ENCODE measurements around the gene CDKN2B-AS1. TPM values are rescaled to one million over a fixed set of nuclear protein-coding genes. Genes with fewer than 3 reads are reported as not detected.

Gene CDKN2B-AS1
- total and polyA plus RNA-seq, 10 donors: 0.90 to 6.6 (median 2.5) TPM

DNA sequence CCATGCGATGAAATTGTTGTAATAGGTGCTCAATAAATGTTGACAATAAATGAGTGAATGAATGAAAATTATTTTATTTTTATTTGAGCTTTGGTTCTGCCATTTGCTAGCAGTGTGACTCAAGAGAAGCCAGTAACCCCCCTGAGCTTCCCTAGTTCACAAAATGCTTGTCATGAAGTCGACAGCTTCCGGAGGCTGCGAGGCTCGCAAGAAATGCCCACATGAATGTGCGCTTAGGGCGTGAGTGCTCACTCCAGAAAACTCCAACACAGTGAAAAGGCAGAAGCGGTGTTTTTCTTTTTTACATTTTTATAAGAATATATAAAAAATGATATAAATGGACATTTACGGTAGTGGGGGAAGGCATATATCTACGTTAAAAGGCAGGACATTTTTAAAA is 26.9 kb upstream of the CDKN2B-AS1 start:
- TF ChIP-seq CTCF (IDR thresholded peaks at IDR 0.05 in 8 of 11, conservative IDR thresholded peaks at IDR 0.05 in 3 of 11) (no peak), POLR2AphosphoS5 (IDR thresholded peaks at IDR 0.05) (no peak), POLR2A (IDR thresholded peaks at IDR 0.05) (no peak)
- Histone ChIP-seq H3K9me3 (peaks cover 0 to 44% (median 0%) of the 10 kb centered on the region in 8 donors), H3K4me3 (no peak overlapping the region), H3K36me3 (peaks cover 0 to 6% (median 0%) of the 10 kb centered on the region in 6 donors), H3K4me1 (peaks cover 13 to 62% (median 28%) of the 10 kb centered on the region in 6 donors), H3K27ac (no peak overlapping the region), H3K27me3 (replicated peaks in 1 of 7) (peaks cover 17 to 100% (median 100%) of the 10 kb centered on the region in 7 donors)
- 18 to 29% (median 20%) methylated on average over 10 of the region's 10 CpGs for WGBS, 5 donors
- DNase-seq: no peak
- intact Hi-C loops (cut with DNase I; ENCODE audit: low total_unique reads): no loop called here

GRCh38 chr9:21968331-21969010 is 26.1 kb upstream of the CDKN2B-AS1 start:
- Histone ChIP-seq H3K9me3 (peaks cover 0 to 41% (median 0%) of the 10 kb centered on the region in 8 donors), H3K27me3 (replicated peaks in 1 of 7) (peaks cover 17 to 100% (median 100%) of the 10 kb centered on the region in 7 donors), H3K4me1 (peaks cover 13 to 62% (median 28%) of the 10 kb centered on the region in 6 donors), H3K36me3 (peaks cover 0 to 6% (median 0%) of the 10 kb centered on the region in 6 donors), H3K27ac (no peak overlapping the region), H3K4me3 (peak overlapping the region in 2 of 8 donors; percentile 7 to 16)
- DNase-seq: no peak
- TF ChIP-seq POLR2AphosphoS5 (IDR thresholded peaks at IDR 0.05) (peak in 2 of 3 donors; percentile 30 to 44), CTCF (IDR thresholded peaks at IDR 0.05 in 8 of 11, conservative IDR thresholded peaks at IDR 0.05 in 3 of 11) (no peak)
- intact Hi-C loops (cut with DNase I; ENCODE audit: low total_unique reads): no loop called here
- 7 to 15% (median 10%) methylated on average over 22 to 41 of the region's 41 CpGs for WGBS, 5 donors

- Histone ChIP-seq H3K36me3 (peaks cover 0 to 6% (median 0%) of the 10 kb centered on the region in 6 donors), H3K4me3 (no peak overlapping the region), H3K4me1 (peaks cover 15 to 66% (median 34%) of the 10 kb centered on the region in 6 donors), H3K9me3 (peaks cover 0 to 41% (median 0%) of the 10 kb centered on the region in 8 donors), H3K27ac (no peak overlapping the region), H3K27me3 (replicated peaks in 1 of 7) (peaks cover 19 to 100% (median 100%) of the 10 kb centered on the region in 7 donors)
- DNase-seq: no peak
- intact Hi-C loops (cut with DNase I; ENCODE audit: low total_unique reads): no loop called here
- 9 to 16% (median 13%) methylated on average over 28 of the region's 28 CpGs for WGBS, 5 donors
- TF ChIP-seq CTCF (IDR thresholded peaks at IDR 0.05 in 8 of 11, conservative IDR thresholded peaks at IDR 0.05 in 3 of 11) (no peak), POLR2A (IDR thresholded peaks at IDR 0.05) (no peak), POLR2AphosphoS5 (IDR thresholded peaks at IDR 0.05) (no peak)
These were observed 25.3 kb upstream of the CDKN2B-AS1 start for GRCh38 chr9:21969011-21969940.
